ENCODE measurements around the gene CPEB4.

GRCh38 chr5:173903396-173904140 lies 15.4 kb downstream of the CPEB4 start:
- TF ChIP-seq CTCF (IDR thresholded peaks at IDR 0.05; ENCODE audit: low read depth, low read length), result no peak
- TF ChIP-seq EZH2phosphoT487 (IDR thresholded peaks at IDR 0.05; ENCODE audit: low read depth), result no peak

Measured in OCI-LY3 (cell line).